Anterior cingulate cortex (tissue), 58 donors: Measurements from ENCODE around the gene DUOXA1.
"Not testable (repeated sequence)": the region's sequence is repeated elsewhere in the genome, so short reads cannot be mapped to it uniquely, and the experiment has no call there.

Experiments
- DNase-seq, 58 donors: peaks; one replicate each; lab custom pipeline; 2025; lab: John Stamatoyannopoulos, UW

Gene DUOXA1

GRCh38 chr15:45151998-45152828 is 22.5 kb upstream of the DUOXA1 start:
- no peak for DNase-seq

DNA sequence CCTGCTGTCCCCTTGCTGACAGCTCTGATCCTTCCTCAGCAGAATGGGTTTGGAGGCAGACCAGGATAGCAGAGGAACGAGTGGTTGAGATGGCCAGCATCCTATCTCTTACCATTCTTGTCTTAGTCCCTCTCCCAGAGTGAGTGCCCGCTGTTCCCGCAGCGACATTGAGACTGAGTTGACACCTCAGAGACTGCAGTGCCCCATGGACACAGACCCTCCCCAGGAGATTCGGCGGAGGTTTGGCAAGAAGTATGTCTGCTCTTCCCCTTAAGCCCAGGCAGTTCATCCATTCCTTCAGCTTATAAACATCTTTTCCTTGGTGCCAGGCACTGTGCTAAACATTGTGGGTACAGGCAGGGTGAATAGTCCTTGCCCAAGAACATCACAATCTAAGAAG is 21.3 kb upstream of the DUOXA1 start:
- no peak for DNase-seq

DNA sequence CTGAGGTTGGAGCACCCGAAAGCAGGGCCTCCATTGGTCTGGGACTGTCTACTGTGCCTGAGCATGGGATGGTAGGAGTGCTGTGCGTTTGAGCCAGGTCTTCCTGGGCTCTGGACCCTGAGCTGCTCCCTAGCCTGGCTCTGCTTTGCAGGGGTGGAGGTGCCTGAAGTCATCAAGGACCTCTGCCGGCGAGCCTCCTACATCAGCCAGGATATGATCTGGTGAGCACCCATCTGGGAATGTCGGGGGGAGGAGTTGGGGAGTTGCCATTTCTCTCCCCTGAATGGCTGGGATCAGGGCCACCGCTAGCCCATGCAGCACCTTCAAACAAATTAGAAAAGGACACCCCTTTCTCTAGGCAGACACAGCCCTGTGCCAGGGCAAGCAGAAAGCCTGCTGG is 20.8 kb upstream of the DUOXA1 start:
- DNase-seq = no peak

- DNase-seq = no peak
Observed at GRCh38 chr15:45149060-45149459, 19.4 kb upstream of the DUOXA1 start.

DNA sequence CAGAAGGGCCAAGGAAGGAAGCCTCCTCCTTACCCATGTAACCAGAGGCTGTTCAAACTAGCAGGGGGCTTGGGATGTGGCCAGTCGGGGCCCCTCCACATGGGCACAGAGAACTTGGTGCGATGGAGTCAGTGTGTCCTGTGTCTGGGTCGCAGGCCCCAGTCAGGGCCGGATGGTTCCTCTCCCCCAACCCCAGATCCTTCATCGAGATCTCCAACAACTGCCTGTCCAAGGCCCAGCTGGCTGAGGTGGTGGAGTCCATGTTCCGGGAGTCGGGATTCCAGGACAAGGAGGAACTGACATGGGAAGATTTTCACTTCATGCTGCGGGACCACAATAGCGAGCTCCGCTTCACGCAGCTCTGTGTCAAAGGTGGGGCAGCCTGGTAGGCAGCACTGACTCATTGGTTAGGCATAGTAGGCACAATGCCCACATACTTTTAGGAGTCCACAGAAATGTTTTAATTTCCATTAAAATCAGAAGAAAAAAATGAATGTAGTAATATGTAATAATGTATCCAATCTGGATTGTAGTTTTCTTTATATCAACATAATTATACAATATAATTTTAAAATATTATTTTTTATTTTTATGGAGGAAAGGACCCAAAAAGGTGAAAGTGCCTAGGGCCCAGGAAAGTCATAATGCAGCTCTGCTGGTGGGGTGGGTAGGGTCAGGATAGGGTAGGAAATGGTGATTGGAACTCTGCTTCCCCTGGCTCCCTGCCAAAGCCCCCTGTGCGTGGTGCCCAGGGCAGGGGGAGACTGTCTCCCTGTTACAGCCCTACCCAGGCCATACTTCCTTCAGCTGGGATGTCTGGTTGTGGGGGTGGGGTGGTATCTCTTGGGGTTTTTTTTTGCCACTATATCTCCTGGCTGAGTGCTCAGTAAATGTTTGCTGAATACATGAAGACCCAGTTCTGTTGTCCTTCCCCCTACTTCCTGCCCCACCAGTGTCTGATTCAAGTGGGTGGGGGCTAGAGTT is 18.7 kb upstream of the DUOXA1 start:
- no peak for DNase-seq

- no peak for DNase-seq
Observed at GRCh38 chr15:45147606-45148005, 17.9 kb upstream of the DUOXA1 start.

- no peak for DNase-seq
Observed at GRCh38 chr15:45146405-45146804, 16.7 kb upstream of the DUOXA1 start.

DNA sequence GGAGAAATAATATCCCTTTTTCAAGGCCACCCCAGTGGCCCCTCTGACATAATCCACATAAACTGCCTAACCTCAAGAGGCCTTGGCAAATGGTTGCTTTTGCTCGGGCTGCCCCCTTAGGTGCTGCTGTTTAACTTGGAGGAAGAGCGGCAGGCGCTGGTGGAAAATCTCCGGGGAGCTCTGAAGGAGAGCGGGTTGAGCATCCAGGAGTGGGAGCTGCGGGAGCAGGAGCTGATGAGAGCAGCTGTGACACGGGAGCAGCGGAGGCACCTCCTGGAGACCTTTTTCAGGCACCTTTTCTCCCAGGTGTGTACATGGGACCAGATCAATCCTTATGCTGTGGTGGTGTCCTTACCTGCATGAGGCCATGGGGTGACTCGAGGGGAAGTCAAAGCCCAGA is 15.1 kb upstream of the DUOXA1 start:
- DNase-seq = no peak

GRCh38 chr15:45143946-45144345 is 14.3 kb upstream of the DUOXA1 start:
- no peak for DNase-seq

DNA sequence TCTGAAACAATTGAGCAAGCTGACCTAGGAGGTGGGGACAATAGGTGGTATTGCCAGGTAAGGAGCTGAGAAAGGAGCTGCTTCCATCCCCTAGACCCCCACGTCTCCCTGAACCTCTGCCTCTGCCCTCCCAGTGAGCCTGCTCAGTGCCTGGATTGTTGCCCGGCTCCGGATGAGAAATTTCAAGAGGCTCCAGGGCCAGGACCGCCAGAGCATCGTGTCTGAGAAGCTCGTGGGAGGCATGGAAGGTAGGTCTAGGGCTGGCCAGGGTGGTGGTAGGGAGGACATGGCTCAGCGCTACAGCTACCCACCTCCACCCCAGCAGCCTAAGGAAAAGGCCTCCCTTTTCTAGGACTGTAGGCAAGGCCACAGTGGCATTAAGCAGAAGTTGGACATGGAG is 13.4 kb upstream of the DUOXA1 start:
- no peak for DNase-seq

- no peak for DNase-seq
Observed at GRCh38 chr15:45141386-45141785, 11.7 kb upstream of the DUOXA1 start.

DNA sequence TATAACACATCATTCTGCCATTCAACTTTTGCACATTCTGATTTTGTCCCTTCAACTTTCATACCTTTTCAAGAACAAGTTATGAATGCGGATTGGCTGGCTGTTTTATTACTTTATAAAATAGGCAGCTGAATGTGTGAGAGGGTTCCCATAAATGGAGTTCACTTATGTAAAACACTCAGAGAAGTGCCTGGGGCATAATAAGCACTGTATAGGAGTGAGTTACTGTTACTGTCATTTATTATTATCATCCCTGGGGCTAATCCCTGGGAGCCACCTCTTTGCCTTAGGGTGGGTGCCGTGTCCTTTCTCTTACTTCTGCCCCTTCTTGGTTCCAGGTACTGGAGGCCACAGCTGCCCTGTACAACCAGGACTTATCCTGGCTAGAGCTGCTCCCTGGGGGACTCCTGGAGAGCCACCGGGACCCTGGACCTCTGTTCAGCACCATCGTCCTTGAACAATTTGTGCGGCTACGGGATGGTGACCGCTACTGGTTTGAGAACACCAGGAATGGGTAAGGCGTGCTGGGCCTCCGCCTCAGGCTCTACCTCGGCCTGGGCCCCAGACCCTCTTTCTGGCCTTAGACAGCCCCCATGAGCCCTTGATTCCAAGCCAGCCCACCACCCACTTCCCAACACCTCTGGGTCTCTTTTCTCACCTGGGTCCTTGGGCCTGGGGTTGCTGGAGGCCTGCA is 11.0 kb upstream of the DUOXA1 start:
- DNase-seq = no peak

- no peak for DNase-seq
Observed at GRCh38 chr15:45139770-45140169, 10.1 kb upstream of the DUOXA1 start.

GRCh38 chr15:45138814-45139765 is 9.4 kb upstream of the DUOXA1 start:
- DNase-seq = no peak

DNA sequence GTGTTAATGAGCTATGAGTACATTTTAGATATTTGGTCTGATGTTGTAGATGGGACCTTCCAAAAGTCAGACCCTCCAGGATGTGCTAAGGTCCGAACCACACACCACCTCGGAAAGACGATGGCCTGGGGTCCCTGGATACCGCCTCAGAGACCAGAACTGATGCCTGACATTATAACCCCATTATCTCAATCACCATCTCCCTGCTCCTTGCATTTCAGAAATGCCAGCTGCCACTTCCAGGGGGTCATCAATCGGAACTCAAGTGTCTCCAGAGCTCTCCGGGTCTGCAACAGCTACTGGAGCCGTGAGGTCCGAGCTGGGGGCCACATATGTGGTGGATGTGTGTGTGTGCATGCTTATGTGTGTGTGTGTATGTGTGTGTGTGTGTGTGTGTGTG is 8.0 kb upstream of the DUOXA1 start:
- no peak for DNase-seq

GRCh38 chr15:45136378-45136764 is 6.7 kb upstream of the DUOXA1 start:
- DNase-seq = no peak

DNA sequence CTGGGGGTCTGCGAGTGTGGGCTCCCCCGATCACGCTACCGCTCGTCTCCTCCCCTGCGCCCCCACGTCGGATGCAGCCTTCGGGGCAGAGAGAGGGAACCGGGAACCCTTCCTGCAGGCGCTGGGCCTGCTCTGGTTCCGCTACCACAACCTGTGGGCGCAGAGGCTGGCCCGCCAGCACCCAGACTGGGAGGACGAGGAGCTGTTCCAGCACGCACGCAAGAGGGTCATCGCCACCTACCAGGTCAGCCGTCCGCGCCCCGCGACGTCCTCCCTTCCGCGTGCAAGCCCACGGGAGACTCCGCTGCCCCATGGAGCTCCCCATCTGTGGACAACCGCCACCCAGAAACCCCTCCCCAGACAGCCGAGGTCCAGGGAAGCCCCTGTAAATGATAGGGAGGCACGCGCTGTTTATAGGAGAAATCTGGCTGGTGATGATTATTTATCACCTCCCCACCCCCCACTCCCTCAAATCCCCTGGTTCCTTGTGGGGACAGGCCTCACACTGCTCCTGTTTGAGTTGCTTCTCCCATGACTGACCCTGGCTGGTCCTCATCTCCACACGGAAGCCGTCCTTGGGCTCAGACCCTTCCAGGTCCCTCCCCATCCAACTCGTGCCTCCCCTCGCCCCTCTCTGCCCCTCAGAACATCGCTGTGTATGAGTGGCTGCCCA is 6.2 kb upstream of the DUOXA1 start:
- not testable (repeated sequence) for DNase-seq

- DNase-seq = peak in 1 of 58 donors; percentile 2
Observed at GRCh38 chr15:45134682-45135604, 5.3 kb upstream of the DUOXA1 start.
